Colon (tissue), 2 donors: ENCODE results near the gene ATP5F1E.
"Not testable (repeated sequence)": the region's sequence is repeated elsewhere in the genome, so short reads cannot be mapped to it uniquely, and the experiment has no call there.

ENCODE experiments used
- FAIRE-seq: peaks from 2 replicates; lab custom pipeline; 2012; peaks lifted over from hg19 to GRCh38; lab: Jason Lieb, UNC
- donor health status: control.
- donor health status: control.

ATP5F1E gene

DNA sequence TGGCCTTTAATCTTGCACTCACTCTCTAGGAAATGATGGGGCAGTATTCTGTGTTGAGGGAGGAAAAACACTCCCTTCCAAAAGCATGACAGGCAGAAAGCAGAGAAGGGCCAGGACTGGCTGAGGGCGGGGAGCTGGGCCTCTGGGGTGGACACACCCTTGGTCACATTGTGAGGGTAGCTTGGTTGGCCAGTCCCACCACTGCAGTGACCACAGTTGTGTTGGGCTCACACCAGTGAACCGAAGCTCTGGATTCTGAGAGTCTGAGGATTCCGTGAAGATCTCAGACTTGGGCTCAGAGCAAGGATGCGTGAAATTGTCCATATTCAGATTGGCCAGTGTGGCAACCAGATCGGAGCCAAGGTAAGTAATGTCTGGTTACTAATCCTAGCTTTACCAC is 12.9 kb downstream of the ATP5F1E start, which contains the start of gene TUBB1:
Gene TUBB1 (plus strand): TSS at position 213 of the 400 bp plus-strand sequence. CDS start 94 bp downstream, at position 307.
- no peak for FAIRE-seq

DNA sequence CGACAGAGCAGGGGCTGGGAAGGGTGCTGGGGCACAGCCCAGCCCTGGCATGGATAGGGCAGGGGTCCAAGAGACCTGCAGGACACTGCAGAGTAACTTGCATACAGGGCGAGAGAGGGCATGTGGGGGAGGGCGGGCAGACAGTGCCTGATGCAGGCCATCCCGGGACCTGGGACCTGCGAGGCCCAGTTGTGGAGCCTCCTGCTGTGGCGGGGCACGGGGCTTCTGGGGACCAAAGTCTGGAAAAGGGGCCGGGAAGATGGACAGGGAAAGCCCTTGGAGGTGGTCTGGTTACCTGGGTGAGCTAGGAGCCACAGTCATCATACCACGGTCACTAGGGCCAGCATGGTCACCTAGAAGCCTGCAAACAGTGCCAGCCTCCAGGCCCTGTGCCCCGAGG is 13.3 kb downstream of the ATP5F1E start:
- no peak for FAIRE-seq

DNA sequence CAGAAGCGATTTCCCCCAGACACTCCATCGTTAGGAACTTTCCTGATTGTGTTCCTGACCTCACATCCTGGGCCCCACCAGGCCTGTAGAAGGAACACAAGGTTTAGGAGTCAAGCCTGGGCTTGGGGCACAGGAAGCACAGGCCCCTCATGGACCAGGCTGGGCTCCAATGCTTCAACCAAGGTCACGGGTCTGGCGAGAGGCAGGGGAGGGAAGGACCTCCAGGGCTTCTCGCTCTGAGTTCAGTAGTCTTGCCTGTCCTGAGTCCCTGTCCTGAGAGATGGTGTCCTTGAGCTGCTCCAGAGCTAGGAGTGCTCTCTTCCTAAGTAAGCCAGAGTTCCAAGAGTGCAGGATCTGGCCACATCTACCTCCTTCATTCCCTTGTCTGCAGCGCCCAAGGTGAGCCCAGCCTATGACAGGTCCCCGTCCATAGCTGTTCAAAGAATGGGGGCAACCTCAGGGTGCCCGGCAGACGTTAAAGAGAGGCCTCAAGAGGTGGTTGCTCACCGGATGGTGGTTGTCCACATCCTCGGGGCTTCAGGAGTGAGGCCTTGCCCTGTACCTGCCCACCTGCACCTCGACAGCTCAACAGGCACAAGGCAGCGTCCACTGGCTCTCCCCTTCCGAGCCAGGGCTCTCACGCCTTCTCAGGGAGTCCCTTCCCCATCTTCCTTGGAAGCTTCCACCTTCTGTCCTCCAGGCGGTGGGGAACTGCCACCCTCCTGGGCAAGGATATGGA is 14.5 kb downstream of the ATP5F1E start:
- FAIRE-seq = no peak

DNA sequence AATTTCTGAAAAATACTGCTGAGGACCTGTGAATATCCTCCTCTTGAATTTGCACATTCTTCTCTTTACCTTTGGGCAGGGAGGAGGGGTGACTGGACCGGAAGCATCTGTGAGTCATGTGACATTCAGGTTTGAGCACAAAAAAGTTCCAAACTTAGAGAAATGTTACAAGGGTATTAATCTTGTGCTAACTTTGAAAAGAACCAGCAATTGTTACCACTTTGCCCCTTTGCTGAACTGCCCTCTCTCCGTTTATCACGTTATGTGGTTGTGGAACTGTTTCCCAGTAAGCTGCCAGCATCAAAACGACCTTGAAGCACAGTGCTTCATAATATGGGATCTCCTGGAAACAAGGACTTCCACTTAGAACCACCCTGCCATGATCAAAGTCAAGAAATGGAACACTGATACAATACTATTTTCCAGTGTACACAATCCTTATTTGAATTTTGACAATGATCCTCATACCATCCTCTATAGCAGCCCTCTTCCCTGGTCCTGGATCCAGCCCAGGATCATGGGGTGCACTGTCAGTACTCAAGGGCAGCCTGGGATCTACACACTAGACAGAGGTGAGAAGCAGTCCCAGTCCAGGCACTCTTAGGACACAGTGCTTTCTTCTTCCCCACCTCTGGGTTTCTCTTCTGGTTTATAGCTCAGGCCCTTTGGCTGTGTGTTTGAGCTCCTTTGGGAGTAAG is 15.2 kb downstream of the ATP5F1E start:
- FAIRE-seq = no peak

- no peak for FAIRE-seq
Observed at GRCh38 chr20:59015812-59016711, 16.1 kb downstream of the ATP5F1E start.

- no peak for FAIRE-seq
Observed at GRCh38 chr20:59015411-59015810, 16.7 kb downstream of the ATP5F1E start.

DNA sequence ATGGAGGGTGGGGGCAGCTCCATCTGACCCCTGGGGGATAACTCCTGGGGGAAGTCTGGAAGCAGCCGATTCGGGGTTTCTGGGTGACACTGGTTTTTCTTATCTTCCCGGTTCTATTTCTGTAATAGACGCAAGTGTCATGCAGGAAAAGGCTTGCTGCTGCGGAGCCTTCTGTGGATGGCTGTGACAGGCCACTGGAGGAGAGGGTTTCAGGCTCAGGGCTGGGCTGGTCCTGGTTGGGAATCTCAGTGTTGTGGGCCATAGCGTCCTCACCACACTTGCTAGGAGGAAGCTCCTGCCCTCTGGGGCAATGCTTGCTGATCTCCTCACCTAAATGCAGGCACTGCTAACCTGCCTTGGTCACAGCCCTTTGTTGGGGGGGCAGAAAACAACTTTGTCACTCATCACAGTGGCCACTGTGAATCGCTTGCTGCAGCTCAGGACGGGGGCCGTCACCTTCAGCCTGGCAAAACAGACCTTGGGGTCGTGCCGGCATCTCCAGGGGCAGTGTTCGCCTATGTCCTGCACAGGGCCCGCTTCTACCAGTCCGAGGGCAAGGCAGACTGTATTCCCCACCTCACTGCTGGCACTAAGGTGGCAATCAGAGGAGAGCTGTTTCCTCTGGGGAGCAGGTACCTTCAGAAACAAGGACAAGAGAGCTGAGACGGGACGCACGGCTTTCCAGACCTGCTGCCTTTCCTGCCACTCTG is 17.3 kb downstream of the ATP5F1E start:
- FAIRE-seq = no peak

GRCh38 chr20:59013959-59014608 is 18.1 kb downstream of the ATP5F1E start:
- FAIRE-seq = no peak

- no peak for FAIRE-seq
Observed at GRCh38 chr20:59013031-59013951, 18.8 kb downstream of the ATP5F1E start.

GRCh38 chr20:59011874-59012157 is 20.3 kb downstream of the ATP5F1E start:
- FAIRE-seq = not testable (repeated sequence)

DNA sequence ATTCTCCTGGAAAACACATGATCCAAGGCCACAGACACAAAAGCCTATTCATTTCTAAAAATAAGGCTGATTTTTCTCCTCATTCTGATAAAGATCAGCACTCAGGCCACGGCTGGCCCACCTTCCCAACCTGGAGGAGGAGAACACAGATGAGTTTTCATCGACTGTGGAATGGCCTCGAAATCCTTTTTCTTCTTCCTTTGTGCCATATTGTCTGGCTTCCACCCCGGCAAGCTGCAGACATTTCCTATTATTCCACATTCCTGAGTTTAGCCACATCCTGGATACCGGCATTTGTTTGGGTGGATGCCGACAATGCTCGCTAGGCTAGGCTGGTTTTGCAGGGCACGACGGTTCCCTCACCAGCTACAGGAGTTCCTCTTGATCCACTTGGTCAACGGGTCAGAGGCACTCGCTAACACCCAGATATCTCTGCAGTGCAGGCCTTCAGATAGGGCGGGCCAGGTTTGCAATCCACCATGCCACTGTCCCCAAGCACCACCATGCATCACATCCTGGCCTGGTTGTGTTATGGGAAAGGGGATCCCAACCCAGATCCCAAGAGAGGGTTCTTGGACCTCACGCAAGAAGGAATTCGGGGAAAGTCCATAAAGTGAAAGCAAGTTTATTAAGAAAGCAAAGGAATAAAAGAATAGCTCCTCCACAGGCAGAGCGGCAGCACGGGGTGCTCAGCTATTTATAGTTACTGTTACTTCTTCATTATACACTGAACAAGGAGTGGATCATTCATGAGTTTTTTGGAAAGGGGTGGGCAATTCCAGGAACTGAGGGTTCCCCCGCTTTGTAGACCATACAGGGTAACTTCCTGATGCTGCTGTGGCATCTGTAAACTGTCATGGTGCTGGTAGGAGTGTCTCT is 20.9 kb downstream of the ATP5F1E start:
- no peak for FAIRE-seq

DNA sequence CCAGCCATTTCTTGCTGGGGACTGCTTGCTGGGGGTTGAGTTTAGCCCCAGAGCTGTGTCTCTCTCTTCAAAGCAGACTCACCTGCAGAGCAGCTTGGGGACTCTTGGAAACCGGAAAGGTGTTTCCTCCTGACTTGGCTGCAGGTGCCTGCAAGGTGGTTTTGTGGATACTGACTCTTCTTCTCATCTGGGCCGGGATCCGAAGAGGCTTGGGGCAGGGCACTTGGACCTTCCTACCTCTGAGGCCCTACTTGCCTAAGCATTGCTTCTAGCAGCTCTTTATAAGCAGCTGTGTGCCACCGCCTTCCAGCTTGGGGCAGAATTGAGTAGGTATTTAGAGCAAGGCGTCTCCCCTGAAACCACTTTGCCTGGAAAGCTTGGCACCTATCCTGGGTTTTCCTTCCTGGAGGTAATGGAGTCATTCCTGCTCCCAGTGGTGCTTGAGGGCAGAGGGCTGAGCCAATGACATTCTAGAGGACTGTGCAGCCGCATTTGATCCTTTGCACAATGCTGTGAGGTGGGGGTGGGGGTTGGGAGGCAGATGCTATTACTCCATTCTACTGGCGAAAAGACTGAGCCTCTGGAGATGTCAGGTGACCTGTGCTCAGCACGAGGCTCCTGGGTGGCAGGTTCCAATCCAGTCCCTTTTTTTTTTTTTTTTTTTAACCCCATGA is 21.7 kb downstream of the ATP5F1E start:
- no peak for FAIRE-seq

DNA sequence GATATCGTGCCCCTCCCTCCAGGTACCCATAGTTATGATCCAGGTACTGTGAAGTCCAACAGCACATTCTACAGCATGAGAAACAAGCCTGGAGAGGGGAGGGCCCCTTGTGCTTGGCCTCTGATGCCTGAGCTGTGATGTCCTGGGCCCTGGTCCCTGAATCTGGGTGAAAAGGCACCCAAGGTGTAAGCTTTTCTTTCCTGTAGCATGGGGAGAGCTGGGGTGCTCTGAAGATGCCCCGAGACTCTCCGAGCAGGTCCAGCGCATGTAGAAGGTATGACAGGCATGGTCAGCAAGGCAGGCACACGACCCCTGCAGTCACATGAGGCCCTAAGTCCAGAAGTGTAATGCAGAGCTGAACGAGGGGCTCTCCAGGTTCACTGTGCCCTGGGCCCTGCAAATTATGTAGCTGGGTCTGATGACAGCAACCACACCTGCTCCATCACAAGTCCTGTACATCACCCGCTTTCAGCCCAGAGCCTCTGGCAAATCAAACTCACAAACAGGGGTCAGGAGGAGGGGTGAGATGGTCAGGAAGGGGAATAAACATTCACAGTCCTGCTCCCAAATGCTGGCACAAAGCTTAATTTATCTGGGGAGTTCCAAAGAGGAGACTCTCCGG is 23.3 kb downstream of the ATP5F1E start:
- FAIRE-seq = no peak

GRCh38 chr20:59007665-59008511 is 24.2 kb downstream of the ATP5F1E start:
- FAIRE-seq = no peak

DNA sequence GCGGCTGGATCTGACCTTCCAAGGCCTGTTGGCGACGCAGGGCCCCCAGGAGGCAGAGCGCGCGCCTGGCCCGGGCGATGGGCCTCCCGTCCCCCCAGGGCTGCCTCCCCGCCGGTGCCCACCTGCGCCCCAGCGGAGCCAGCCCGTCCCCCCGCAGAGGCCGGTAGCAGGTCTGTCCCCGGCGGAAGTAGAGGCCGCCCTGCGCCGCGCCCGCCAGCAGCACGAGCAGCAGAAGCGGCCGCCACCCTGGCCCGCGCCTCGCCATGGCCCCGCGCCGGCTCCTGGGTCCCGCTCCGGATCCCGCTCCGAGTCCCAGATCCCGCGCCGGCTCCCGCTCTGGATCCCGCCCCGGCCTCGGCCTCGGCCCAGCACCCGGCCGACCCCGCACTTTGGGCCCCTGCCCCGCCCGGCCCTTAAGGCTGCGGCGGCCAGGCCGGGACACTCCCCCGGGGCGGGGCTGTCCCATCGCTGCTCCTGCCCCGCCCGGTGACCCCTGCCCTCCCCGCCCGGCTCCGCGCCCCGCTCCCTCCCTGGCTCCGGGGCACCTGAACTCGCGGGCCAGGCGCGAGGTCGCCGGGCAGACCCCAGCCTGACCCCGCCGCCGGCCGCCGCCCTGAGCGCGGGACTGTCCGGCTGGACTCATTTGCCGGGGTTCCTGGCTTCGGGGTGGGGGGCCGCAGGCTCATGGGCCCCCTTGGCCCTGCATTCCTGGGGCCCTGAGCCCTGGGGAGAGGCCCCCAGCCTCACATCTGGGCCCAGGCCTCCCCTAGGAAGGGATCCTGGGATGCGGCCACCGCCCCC is 25.1 kb downstream of the ATP5F1E start, which contains the start of gene CTSZ:
Gene CTSZ (minus strand): TSS at position 391 of the 801 bp plus-strand sequence. CDS start 126 bp downstream, at position 265.
- no peak for FAIRE-seq

DNA sequence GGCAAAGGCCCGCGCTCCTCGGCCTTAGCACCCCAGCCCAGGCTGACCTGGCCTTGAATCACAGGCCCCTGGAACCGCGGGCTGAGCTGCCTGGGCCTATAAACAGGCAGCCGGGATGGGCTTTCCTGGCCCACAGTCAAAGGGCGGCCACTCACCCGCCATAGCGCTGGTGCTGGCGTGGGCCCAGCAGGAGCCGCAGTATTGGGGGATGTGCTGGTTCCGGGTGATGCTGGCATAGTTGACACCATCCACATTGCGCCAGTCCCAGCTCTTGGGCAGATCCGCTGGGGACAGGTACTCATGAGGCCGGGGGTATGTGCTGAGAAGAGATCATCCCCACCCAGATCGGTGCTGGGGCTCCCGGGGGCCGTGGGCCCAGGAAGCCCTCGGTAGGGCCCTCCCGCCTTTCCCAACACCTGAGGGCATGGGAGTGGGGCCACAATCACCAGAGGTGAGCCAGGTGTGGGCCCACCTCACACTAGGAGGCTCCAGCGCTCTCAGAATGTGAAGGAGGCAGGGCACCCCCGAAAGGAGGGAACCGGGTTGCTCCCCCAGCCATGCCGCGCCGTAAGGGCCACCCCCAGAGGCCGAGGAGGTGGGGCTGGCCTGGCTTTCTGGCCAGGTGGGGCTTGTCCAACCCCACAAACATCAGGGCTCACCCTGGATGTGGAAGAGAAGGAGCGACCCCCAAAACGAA is 25.8 kb downstream of the ATP5F1E start:
- no peak for FAIRE-seq
